GM21825 (cell line): Measurements from ENCODE around the gene CHAF1B.
"Not testable (repeated sequence)": the region's sequence is repeated elsewhere in the genome, so short reads cannot be mapped to it uniquely, and the experiment has no call there.

ENCODE experiments used
- ATAC-seq: cut with Tn5 transposase; IDR thresholded peaks from one replicate; pipeline ENCODE4 v1.9.1; 2021; ENCODE audit warnings: mild to moderate bottlenecking, moderate library complexity; ENCODE audit not compliant: unreplicated experiment

CHAF1B gene

DNA sequence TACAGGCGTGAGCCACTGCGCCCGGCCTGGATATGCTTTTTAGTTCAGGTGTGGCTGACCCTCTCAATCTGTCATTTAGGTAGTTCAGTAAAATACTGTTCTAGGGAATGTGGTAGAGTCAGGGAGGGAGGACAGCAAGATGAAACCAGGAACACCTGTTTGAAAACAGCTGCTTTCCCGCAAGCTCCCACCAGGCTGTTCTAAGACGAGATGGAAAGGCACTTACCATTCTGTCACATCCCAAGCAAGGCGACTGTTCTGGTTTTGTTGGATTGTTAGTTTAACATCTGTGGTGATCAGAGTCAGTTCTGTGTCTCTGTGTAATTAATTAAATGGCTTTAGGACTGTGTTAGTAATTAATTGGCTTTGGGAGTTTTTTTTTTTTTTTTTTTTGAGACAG lies 2.9 kb downstream of the CHAF1B start:
- no peak for ATAC-seq

DNA sequence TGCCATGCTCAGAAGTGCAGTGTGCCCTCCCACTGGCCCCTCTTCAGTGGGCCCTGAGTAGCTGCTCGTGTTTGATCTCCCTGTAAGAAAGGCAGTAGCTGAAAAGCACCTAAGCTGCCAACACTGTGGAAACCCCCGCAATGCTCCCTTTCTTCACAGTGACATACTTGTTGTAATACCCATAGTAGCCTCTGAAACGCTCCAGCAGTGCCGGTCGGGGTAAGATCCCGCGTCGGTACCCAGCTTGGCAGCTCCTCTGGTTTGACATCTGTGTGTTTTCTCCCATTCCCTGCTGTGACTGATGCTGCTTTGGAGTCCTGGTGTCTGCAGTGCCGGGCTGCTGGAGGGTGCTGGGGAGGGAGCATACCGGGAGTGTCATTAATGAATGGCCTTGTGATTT lies 3.6 kb downstream of the CHAF1B start:
- ATAC-seq: no peak

DNA sequence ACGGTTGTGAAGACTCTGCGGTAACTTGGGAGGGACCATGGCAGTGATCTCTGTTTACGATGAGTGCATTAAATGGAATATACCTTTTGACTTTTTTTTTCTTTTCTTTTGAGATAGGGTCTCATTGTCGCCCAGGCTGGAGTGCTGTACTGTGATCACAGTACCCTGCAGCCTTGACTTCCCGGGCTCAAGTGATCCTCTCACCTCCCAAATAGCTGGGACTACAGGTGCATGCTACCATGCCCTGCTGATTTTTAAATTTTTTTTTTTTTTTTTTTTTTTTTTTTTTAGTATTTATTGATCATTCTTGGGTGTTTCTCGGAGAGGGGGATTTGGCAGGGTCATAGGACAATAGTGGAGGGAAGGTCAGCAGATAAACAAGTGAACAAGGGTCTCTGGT lies 6.5 kb downstream of the CHAF1B start:
- not testable (repeated sequence) for ATAC-seq

DNA sequence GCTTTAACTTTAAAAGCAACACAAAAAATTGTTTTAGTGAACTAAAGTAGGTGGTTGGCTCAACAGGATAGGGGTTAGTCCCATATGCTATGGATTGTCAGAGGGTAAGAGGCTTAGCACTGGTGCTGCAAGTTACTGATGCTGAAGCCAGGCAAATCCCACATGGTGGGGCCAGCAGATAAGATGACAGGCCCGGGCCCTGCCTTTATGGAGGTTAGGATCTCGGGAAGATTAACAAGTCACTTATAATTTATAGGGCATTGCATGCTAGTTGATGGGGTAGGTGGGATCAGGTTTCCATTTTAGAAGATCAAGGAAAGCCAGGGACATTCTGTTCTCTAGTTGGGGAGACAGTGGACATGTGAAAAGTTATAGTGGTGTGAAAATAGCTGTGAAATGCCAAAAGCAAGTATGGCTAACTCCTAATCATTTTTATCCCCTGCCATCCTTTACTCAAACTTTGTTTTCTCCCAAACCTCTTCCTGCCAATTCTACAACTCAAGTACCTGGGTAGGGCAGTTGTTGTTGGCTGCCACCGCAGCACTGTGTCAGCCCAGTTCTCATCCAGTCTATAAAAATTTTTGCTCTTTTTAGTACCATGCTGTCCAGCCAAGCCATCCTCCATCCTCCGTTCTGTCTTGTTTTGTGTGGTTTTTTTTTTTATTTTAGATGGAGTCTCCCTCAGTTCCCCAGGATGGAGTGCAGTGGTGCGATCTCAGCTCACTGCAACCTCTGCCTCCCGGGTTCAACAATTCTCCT lies 10.3 kb downstream of the CHAF1B start:
- no peak for ATAC-seq

DNA sequence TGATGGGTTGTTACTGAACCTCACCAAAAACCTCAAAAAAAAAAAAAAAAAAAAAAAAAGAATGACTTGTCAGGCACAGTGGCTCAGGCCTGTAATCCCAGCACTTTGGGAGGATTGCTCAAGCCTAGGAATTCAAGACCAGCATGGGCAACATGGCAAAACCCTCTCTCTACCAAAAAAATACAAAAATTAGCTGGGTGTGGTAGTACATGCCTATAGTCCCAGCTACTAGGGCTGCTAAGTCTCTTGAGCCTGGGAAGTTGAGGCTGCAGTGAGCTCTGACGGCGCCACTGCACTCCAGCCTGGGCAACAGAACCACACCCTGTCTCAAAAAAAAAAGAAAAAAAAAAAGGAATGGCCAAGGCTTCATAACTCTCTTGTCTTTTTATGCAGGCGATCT lies 11.1 kb downstream of the CHAF1B start:
- ATAC-seq: no peak

DNA sequence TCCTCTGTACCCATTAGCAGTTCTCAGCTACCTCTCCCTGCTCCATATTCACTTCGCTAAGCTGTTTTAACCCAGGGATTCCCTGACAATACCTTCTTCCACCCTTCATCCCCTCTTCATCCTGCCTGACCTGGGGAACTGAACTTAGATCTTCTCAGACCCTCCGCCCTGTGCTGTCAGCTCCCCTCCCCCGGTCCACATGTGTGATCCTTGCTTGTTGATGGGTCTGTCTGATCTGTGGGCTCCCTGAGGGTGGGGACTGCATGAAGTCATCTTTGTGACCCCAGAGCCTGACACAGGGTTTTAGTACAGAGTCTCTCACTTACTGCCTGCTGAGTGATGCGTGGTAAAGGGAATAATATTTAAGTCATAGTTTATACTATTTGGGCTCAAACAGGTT lies 11.8 kb downstream of the CHAF1B start:
- no peak for ATAC-seq

DNA sequence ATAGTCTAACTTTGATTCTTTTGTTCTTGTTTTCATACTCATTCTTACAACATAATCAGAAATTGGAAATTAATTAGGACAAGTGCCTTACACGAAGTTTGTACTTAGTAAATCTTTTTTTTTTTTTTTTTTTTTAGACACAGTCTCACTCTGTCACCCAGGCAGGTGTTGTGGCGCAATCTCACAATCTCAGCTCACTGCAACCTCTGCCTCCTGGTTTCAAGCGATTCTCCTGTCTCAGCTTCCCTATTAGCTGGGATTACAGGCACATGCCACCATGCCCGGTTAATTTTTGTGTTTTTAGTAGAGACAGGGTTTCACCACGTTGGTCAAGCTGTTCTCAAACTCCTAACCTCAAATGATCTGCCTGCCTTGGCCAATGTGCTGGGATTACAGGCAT lies 12.4 kb downstream of the CHAF1B start:
- ATAC-seq: no peak

DNA sequence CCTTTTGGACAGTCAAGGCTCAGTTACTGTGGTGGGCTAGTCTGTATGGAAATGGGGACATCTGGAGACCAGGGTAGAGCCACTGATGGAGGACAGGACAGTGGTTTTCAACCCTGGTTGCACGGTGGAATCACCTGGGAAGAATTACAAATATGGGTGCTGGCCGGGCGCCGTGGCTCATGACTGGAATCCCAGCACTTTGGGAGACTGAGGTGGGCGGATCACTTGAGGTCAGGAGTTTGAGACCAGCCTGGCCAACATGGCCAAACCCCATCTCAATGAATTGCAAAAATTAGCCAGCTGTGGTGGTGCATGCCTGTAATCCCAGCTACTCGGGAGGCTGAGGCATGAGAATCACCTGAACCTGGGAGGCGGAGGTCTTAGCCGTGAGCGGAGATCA lies 14.5 kb downstream of the CHAF1B start:
- ATAC-seq: not testable (repeated sequence)

DNA sequence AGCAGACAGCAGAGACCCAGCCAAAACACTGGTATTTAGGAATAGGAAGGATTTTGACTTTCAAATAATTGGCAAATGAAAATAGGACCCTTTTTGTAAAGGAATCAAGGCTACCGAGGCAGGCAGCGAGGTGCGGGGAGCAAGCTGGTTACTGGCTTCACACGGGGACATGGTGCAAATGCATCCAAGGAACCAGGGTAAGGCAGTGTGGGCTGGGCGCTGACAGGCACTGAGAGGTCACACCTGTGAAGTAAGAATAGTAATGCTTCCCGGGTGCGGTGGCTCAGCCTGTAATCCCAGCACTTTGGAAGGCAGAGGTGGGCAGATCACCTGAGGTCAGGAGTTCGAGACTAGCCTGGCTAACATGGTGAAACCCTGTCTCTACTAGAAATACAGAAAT lies 15.5 kb downstream of the CHAF1B start:
- ATAC-seq: no peak

DNA sequence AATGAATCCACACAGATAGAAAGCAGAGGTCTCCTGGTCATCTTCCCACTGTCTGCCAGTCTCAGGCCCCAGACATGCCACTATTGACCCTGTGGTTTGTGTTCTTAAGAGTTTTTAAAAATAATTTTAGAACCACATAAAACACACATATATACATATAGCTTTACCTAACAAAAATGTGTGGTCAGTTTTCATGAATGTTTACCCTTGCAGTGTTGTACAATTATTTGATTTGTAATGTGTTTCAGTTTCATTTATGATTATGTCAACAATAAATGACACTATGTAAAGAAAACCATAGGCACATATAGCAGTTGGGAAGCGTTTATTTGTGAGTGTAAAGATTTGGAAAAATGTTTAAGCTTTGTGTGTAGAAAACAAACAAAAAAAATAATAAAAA lies 17.1 kb downstream of the CHAF1B start:
- no peak for ATAC-seq

DNA sequence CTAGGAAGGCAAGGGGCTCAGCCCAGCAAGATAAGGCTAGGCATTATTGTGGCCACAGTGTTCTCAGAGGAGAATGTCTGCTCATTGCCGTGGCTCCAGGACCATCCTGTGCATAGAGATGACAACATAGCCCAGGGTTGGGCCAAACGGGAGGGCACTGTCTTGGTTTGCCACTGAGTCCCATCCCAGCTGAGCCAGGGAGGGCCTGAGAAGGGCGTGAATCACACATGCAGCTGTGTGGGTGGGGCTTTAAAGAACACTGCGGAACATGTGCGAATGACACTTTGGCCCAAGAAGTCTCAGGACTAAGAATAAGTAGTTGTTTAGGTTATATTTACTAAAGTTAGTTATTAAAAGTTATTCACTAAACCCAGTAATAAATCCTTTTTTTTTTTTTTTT lies 18.5 kb downstream of the CHAF1B start:
- ATAC-seq: no peak

DNA sequence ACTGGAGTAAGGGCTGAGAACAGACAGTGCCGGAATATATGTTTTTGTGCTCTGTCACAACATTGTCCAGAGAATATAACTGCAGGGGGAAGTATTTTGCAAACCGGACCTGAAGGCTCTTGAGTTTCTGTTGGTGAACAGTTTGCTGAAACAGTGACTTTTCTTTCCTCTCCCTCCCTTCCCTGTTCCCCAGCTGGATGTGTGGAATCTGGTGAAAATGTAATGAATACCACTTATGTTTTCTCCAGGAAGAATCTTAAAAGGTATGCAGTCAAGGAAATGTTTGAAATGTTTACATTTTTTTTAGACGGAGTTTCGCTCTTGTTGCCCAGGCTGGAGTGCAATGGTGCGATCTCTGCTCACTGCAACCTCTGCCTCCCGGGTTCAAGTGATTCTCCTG lies 23.4 kb downstream of the CHAF1B start:
- ATAC-seq: no peak

DNA sequence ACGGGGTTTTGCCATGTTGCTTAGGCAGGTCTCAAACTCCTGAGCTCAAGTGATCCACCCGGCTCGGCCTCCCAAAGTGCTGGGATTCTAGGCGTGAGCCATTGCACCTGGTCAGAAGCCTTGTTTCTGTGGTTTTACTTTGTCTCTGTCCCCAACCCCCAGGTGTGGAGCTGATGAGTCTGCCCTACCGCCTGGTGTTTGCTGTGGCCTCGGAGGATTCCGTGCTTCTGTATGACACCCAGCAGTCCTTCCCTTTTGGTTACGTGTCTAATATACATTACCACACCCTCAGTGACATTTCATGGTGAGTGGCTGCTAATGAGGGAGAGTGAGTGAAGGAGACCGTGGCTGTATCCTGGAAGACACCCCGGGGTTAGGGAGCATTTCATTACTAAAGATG lies 26.1 kb downstream of the CHAF1B start:
- ATAC-seq: no peak

DNA sequence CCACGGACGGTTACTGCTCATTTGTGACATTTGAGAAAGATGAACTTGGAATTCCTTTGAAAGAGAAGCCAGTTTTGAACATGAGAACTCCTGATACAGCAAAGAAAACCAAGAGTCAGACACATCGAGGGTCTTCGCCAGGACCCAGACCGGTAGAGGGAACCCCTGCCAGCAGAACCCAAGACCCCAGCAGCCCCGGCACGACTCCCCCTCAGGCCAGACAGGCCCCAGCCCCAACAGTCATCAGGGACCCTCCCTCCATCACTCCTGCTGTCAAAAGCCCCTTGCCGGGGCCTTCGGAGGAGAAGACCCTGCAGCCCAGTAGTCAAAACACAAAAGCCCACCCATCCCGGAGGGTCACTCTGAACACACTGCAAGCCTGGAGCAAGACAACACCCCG lies 27.7 kb downstream of the CHAF1B start:
- ATAC-seq: no peak

DNA sequence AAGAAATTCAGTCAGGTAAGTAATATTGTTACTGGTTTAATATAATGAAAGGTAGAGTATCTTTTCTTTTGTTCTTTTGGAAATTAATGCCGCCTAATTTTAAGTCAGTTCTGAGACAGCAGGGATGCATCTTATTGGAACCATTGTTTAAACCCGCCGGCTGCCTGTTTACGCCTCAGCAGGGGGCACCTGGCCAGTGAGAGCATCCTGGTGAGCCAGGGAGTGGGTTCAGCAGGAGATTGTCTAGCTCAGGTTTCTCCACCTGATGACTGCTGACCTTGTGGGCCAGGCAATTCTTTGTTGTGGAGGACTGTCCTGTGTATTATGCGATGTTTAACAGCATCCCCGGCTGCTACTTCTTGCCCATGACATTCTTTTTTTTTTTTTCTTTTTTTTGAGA lies 30.2 kb downstream of the CHAF1B start:
- ATAC-seq: no peak

DNA sequence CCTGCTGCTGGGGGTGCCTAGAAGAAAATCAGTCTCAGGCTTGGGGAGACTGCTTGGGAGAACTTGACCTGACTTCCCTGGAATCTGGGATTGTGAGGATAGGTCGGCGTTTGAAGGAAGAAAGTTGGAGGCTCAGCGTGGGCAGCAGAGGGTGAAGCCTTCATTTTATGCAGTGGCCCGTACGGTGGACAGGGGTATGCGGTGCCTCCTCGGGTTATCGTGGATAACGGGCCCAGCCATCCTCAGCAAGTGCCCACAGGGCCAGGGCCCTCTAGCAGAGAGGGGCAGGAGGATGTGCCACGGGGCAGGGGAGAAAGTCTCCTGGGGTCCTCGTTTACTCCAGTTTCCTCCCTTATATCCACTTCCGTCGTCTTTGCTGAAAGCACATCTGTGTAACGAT lies 34.0 kb downstream of the CHAF1B start:
- no peak for ATAC-seq

DNA sequence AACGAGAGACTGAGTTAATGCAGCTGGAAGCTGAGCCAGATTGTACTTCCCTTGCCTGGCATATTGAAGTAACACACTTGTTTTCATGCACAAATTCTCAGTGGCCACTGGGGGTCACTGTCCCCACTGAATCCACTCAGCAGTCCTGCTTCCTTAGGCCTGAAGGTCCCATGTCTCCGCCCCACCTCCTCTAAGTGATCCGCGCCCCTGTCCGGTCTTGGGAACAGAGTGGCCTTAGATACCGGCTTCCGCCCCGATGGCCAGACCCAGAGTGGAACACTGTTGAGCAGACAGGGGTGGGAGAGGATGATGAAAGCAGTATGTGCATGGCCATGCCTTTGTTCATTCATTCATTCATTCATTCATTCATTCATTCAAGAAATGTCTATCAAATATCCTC lies 34.8 kb downstream of the CHAF1B start:
- ATAC-seq: no peak

DNA sequence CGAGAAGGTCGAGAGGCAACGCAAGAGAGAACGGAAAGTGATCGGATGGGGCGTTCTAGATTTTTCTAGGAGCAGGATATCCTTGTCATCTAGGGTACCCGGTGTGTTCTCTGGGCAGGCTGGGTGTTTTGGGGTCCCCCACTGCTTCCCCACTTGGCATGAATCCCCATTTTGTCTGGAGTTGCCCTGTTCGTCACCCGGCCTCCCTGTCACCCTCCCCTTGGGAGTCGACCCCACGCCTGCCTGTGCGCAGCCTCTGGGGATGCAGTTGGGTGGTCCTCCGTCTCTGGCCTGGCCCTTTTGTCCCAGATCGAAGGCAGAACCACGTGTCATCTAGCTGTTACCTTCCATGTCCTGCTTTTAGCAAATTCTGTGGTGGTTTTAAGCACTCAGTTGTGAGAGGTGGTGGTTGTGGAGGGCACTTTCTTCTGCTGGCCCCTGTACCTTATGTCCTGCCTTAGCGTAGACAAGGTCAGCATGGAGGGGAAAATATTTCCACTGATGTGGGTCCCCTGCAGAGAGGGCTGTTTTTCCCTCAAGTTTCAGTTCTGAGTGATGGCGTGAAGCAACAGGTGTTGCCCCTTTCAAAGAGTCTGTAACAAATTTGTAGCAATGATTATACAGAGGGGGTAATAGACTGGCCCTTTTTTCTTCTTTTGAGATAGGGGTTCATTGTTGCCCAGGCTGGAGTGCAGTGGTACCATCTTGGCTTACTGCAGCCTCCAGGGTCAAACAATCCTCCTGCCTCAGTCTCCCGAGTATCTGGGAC lies 35.6 kb downstream of the CHAF1B start:
- no peak for ATAC-seq

DNA sequence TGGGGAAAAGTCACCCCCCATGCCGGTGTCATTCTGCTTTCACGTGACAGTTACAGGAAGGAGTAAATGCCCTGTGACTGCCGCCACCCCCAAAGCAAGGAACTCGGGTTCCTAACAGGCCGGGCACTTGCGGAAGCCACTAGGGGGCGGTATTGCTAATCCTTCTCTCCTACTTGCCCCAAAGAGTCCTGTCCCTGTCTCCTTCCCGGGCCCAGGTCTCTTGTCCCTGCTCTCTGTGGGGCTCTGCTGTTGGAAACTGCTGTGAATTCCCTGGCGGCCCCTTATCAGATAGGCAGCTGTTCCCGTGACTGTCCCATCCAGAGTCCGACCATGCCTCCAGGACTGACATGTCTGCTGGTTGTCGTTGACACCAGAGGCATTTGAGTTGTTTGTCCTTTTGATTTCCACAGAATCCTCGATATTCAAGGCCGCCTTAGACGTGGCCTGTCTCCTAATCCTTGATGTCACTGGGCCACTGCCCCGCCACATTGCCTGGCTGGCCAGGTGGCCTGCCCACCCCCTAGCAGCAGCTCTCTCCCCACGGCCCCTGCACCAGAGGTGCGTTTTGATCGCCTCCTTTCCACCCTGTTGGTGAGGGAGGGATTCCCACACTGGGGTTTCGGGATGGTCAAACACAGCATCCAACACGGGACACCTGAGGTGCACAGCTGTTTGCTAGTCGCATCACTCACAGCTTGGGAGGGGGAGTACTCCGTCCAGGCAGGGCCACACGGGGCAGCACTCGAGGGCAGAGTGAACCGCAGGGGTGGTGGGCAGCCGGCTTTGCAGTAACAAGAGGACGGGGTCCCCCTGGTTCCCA lies 37.3 kb downstream of the CHAF1B start:
- no peak for ATAC-seq

DNA sequence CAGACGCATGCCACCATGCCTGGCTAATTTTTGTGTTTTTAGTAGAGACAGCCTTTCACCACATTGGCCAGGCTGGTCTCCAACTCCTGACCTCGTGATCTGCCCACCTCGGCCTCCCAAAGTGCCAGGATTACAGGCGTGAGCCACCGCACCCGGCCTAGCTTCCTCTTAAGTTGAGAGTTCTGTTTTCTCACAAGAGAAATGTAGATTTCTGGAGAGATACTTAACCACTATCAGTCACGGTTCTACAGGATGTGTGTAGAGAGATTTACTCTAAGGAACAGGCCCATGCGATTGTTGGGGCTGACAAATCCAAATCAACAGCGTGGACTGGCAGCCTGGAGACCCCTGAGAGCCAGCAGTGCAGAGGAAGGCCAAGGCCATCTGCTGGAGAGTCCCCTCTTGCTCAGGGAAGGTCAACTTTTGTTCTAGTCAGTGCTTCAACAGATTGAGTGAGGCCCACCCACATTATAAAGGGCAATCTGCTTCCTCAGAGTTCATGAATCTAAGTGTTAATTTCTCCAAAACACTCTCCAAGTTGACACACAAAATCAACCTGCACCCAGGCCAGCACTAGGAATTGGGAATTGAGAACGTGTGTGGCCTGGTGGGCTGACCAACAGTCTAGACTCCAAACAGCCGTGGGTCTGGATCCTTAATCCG lies 38.7 kb downstream of the CHAF1B start:
- no peak for ATAC-seq

DNA sequence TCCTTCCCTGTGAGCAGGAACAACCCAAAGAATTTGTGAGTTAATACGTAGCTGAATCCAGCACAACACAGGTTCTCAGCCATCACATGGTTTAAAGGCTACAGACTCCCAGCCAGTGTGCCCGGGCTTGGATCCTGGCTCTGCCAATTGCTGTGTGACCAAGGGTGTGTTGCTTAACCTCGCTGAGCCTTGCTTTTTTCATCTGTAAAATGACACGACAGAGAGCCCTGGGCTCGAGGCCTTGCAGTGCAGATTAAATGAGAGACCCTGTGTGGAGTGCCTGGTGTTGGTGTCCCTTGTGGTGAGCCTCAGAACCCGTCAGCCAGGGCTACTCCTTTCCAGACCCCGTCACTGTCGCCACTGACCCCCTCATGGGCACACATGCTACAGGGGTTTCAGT lies 39.4 kb downstream of the CHAF1B start:
- no peak for ATAC-seq
